ENCODE results near the gene CBLN3.

Gene CBLN3

DNA sequence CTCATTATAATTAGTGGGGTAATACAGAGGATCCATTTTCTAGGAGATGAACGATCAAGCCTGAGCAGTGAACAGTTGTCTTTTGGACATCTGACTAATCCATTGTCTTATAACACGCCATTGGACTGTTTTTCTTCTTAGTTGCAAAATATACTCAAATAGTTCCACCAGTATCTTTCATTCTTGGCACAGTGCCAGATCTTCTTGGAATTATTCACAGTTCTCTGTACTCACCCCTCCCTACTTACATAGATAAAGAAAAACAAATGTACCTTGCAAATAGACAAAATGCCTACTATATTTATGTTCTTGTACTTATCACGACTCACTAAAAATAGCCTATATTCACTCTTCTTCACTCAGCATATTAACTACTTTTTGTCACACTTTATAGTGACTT lies 3.8 kb downstream of the CBLN3 start:
- peak; percentile 61 for DNase-seq (ENCODE audit: low read depth)
- TF ChIP-seq, protein P1, sequence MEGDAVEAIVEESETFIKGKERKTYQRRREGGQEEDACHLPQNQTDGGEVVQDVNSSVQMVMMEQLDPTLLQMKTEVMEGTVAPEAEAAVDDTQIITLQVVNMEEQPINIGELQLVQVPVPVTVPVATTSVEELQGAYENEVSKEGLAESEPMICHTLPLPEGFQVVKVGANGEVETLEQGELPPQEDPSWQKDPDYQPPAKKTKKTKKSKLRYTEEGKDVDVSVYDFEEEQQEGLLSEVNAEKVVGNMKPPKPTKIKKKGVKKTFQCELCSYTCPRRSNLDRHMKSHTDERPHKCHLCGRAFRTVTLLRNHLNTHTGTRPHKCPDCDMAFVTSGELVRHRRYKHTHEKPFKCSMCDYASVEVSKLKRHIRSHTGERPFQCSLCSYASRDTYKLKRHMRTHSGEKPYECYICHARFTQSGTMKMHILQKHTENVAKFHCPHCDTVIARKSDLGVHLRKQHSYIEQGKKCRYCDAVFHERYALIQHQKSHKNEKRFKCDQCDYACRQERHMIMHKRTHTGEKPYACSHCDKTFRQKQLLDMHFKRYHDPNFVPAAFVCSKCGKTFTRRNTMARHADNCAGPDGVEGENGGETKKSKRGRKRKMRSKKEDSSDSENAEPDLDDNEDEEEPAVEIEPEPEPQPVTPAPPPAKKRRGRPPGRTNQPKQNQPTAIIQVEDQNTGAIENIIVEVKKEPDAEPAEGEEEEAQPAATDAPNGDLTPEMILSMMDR (IDR thresholded peaks at IDR 0.05; ENCODE audit: control insufficient read depth, insufficient read depth, low read depth, low read length, missing control alignments), result no peak

DNA sequence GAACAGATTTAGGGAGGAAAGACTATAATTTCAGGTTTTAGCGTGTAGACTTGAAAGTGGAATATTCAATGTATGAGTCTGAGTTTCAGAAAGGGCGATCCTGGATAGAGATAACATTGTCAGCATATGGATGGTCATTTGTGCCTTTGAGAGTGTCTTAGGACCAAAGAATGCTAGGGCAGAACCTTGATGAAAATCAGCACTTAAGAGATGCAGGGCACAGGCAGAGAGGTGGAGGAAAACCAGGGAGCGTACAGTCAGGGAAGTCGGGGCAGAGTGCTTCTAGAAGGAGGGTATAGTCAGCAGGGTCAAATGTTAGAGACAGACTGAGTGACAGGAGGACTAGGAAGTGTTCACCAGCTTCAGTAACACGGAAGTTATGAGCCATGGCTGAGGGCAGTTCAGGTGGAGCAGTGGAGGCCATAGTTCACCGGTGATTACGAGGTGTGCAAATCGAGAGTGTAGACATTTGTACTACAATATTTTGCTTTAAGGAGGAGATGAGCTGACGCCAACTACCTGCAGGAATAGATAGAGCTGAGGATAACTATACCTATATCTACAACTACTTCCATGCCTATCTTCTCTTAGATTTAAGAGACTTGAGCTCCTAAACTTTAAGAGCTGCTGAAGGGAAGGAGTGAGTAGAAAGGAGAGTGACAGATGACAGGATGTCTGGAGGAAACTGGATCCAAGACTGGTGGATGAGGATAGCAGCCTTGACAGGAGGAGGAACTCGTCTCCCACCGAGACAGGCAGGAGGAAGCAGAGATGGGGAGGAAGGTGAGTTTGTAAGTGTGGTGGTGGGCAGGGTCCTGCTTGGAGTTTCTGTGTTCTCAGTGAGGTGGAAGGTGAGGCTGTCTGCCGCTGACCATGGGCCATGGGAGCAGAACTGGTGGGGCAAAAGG lies 6.5 kb downstream of the CBLN3 start:
- TF ChIP-seq, protein P1 (IDR thresholded peaks at IDR 0.05; ENCODE audit: control insufficient read depth, insufficient read depth, low read depth, low read length, missing control alignments), result no peak
- no peak overlapping the region for H3K4me3 ChIP-seq (ENCODE audit: control insufficient read depth, low read depth, low read length)
- no peak for DNase-seq (ENCODE audit: low read depth)

More for the DNA sequence above, 3.8 kb downstream of the CBLN3 start:
- H3K4me3 ChIP-seq (ENCODE audit: control insufficient read depth, low read depth, low read length), result no peak overlapping the region

- no peak for DNase-seq (ENCODE audit: low read depth)
- H3K4me3 ChIP-seq (ENCODE audit: control insufficient read depth, low read depth, low read length), result no peak overlapping the region
- TF ChIP-seq, protein P1 (IDR thresholded peaks at IDR 0.05; ENCODE audit: control insufficient read depth, insufficient read depth, low read depth, low read length, missing control alignments), result no peak
These were observed 7.2 kb downstream of the CBLN3 start for GRCh38 chr14:24422261-24422660.

DNA sequence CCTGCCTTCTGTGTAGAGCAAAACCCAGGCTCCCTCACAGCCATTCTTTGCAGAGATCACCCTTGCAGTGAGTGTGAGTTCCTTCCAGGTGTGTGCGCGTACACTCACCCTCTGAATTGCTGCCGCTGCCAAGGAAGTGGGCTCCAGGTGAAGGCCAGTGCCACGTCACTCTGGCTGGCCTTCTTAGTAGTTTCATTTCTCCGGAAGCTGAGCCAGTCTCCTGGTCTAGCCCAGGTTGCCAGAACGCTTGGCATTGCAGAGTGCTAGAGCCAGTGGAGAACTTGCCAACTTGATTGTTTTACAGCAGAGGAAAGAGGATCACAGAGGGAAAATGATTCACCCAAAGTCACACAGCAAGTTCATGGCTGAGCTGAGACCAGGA lies 11.0 kb downstream of the CBLN3 start:
- no peak overlapping the region for H3K4me3 ChIP-seq (ENCODE audit: control insufficient read depth, low read depth, low read length)
- TF ChIP-seq, protein P1 (IDR thresholded peaks at IDR 0.05; ENCODE audit: control insufficient read depth, insufficient read depth, low read depth, low read length, missing control alignments), result no peak
- peak; percentile 13 for DNase-seq (ENCODE audit: low read depth)

- DNase-seq (ENCODE audit: low read depth), result no peak
- H3K4me3 ChIP-seq (ENCODE audit: control insufficient read depth, low read depth, low read length), result no peak overlapping the region
- TF ChIP-seq, protein P1 (IDR thresholded peaks at IDR 0.05; ENCODE audit: control insufficient read depth, insufficient read depth, low read depth, low read length, missing control alignments), result no peak
These were observed 11.5 kb downstream of the CBLN3 start for GRCh38 chr14:24417832-24418491.

- TF ChIP-seq, protein P1 (IDR thresholded peaks at IDR 0.05; ENCODE audit: control insufficient read depth, insufficient read depth, low read depth, low read length, missing control alignments), result no peak
- H3K4me3 ChIP-seq (ENCODE audit: control insufficient read depth, low read depth, low read length), result no peak overlapping the region
- no peak for DNase-seq (ENCODE audit: low read depth)
These were observed 12.4 kb downstream of the CBLN3 start for GRCh38 chr14:24416932-24417619.

Measured in AG09309 (cell line).